HG03280 (cell line): ENCODE results near the gene DHX34.
"Not testable (repeated sequence)": the region's sequence is repeated elsewhere in the genome, so short reads cannot be mapped to it uniquely, and the experiment has no call there.

Experiments
- ATAC-seq: cut with Tn5 transposase; IDR thresholded peaks from one replicate; pipeline ENCODE4 v1.9.1; 2021; ENCODE audit warnings: mild to moderate bottlenecking, moderate library complexity; ENCODE audit not compliant: unreplicated experiment

DHX34 gene

DNA sequence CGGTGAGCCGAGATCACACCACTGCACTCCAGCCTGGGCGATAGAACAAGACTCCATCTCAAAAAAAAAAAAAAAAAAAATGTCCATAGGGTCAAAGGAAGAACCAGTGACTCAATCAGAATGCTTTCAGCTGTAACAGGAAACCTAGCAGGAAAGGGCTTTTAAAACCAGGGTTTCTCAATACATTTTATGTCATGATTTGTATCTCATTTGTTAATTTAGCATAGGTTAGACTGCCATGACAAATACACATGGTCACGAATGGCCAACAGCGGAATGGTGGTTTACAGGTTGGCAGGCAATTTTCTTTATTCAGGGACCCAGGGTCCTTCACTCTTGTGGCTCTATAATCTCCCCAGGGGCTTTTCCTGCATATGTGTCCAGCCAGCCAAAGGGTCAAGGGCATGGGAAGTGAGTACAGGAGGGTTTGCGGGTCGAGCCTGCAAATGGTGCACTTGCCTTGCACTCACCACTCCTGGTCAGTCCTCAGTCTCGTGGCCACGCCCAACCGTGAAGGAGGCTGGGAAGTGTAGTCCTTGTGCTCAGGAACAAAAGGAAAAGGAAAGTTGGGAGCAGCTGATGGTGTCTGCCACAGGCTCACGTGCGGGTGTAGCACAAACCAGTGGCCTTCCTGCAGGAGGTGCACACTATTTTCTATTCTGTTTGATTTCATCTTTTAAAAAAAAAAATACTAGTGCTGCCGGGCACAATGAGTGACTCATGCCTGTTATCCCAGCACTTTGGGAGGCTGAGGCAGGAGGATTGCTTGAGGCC, 14.8 kb downstream of the DHX34 start:
- ATAC-seq, result no peak

DNA sequence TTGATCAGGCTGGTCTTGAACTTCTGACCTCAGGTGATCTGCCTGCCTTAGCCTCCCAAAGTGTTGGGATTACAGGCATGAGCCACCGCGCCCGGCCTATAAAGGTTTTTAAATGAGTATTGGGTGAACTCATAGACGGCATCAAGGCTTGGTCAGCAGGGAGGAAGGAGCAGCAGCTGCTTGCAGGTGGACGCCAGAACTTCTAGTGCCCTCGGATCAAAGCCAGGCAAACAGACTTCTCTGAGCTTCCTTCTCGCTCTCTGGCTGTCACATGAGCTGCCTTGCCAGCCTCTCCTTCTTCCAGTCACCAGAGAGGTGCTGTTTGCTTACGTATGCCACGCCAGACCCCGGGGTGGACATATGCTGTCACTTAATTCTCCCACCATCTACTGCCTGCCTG, 16.3 kb downstream of the DHX34 start:
- ATAC-seq, result not testable (repeated sequence)

DNA sequence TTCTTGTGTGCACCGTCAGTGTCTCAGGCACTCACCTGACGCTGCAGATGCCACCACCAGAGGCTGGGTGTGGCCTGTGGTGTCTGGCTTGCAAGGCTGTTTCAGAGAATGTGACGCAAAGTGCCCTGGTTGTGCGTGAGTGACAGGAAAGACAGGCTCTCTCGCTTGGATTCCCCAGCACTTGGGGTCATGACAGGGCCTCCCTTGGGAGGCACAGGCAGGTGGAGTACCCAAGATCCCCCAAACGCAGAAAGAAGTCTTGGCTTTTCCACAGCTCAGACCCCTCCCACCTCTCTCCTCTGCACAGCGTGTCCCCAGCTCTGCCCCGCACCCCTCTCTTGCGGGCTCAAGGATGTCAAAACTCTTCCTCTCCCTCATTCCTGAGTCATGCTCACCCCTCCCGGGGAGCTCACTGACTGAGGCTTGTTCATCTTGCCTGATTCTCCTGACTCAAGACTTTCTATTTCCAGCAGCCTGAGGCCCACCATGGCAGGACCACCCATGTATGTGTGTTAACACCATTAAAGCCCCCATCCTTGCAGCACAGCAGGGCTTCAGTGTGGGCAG, 21.0 kb downstream of the DHX34 start:
- no peak for ATAC-seq

DNA sequence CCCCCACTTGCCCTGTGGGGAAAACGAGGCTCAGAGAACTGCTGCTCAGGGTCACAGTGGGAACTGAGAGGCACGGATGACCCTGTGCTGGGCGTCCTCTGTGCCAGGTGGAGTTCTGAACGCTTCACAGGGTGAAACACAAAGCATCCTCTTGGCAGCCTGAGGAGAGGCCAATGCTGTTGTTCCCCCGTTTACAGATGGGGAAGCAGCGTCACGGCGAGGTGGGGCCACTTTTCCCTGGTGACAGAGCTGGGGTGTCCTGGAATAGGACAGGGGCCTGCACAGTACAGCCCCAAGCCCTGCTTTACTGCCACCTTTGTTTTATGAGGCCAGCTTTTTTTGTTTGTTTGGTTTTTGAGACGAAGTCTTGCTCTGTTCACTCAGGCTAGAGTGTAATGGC, 22.1 kb downstream of the DHX34 start:
- no peak for ATAC-seq

DNA sequence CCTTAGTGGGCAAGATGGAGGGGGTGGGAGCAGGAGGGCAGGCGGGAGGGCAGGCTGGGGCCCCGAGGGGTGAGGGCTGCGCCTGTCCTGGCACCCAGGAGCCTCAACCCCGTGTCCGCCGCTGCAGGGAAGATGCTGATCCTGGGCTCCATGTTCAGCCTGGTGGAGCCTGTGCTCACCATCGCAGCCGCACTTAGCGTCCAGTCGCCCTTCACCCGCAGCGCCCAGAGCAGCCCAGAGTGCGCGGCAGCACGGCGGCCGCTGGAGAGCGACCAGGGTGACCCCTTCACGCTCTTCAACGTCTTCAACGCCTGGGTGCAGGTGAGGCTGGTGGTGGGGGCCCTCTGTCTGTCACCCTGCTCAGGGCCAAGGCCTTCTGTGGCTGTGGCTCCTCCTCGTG, 23.5 kb downstream of the DHX34 start:
- no peak for ATAC-seq

DNA sequence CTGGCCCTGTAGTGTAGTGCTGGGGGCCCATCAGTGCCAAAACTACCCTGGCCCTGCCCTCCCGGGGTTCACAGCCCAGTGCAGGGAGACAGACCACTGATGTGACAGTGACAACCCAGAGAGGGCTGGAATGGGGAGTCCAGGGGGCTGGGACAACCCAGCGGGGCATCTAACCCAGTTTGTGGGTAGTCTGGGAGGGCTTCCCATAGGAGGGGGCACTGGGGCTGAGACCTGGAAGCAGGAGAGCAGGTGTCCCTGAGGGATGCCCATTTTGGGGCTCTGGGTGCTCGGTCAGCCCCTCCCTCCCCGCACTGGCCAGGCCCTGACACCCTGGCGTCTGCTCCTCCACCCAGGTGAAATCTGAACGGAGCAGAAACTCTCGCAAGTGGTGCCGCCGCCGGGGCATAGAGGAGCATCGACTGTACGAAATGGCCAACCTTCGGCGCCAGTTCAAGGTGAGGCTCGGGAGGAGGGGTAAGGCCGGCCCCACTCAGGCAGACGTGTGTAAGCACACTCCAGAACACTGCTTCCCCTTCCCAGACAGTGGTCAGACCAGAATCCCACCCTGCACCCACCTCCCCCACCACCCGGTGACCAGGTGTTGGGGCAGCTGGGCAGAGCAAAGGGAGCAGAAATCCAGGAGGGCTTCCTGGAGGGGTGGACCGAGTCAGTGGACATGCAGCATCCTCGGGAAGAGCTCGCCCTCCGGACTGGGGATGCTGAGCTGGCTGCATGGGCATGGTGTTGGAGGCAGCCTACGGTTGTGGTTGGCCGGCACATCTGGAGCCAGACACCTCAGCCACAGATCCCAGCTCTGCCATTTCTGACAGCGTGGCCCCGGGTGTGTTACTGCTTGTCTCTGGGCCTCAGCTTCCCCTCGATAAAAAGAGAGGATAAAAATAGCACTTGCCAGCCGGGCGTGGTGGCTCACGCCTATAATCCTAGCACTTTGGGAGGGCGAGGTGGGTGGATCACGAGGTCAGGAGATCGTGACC, 24.4 kb downstream of the DHX34 start:
- no peak for ATAC-seq

DNA sequence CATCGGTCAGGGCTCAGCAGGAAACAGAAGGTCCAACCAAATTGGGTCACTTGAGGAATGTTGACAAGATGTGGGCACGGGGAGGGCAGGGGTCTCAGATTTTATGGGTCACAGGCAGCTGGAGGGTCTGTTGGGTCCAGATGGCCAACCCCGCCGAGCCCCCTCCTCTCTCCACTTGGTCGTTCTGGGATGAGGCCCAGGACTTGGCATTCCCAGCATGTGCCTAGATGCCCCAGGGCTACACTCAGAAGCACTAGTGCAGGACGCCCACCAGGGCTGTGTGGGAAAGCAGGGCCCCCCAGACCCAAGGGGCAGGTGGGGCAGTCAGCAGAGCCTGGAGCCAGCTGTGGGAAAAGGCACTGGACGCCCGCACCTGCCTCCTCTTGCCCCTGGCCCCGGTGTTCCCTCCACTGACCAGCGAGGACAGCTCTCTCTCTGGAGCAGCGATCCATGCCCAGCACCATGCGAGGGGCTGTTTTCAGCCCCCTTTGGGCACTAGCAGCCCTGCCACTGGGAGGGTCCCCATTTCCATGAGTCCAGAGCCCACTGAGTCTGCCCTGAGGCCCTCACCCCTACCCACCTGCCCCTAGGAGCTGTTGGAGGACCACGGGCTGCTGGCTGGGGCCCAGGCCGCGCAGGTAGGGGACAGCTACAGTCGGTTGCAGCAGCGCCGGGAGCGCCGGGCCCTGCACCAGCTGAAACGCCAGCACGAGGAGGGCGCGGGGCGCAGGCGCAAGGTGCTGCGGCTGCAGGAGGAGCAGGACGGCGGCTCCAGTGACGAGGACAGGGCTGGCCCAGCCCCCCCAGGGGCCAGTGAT, 26.0 kb downstream of the DHX34 start:
- ATAC-seq, result no peak

DNA sequence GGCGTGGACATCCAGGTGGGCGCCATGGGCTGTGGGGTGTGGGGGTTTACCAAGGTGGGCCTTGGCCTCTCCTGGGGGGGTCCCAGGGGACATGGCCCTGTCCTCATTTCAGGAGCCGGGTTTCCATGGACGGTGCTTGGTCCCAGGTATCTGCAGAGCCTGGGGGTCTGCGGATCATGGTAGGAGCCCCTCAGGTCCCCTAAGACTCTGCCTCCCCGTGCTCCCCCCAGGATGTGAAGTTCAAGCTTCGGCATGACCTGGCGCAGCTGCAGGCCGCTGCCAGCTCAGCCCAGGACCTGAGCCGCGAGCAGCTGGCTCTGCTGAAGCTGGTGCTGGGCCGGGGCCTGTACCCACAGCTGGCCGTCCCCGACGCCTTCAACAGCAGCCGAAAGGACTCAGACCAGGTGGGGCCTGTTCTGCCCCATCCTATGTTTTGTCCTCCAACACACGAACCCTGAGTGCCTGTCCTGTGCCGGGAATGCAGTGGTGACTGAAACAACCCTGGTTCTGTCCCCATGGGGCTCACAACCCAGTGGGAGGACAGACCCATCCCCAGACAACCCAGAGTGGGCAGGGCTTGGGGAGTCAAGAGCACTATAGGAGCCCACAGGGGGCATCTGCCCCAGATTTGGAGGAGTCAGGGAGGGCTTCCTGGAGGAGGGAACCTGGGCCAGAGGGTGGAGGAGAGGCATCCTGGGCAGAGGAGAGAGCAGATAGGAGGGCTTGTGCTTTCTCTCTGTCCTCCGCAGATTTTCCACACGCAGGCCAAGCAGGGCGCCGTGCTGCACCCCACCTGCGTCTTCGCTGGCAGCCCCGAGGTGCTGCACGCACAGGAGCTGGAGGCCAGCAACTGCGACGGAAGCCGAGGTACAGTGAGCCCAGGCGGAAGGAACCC, 26.8 kb downstream of the DHX34 start:
- ATAC-seq, result no peak

DNA sequence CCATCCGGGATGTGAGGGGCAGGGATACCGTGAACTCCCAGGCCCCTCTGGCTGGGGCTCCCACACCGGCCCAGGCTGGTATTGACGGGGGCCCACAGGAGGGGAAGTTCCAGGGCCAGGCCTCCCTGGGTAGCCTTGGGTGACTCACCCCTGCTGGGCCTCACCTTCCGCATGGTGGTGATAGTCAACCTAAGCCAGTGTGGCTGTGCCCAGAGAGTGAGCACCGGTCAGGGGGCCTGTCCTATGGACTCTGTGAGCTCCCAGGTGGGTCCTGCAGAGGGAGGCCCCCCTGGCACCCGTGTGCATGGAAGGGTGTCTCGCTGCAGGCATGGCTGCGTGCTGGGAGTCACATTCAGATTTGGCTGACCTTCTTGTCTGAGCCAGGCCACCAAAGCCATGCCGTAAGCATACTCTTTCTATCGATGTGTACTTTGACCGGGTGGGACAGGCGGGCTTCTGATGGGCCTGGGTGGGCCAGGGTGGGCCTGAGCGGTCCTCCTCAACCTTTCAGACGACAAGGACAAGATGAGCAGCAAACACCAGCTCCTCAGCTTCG, 27.6 kb downstream of the DHX34 start:
- no peak for ATAC-seq

DNA sequence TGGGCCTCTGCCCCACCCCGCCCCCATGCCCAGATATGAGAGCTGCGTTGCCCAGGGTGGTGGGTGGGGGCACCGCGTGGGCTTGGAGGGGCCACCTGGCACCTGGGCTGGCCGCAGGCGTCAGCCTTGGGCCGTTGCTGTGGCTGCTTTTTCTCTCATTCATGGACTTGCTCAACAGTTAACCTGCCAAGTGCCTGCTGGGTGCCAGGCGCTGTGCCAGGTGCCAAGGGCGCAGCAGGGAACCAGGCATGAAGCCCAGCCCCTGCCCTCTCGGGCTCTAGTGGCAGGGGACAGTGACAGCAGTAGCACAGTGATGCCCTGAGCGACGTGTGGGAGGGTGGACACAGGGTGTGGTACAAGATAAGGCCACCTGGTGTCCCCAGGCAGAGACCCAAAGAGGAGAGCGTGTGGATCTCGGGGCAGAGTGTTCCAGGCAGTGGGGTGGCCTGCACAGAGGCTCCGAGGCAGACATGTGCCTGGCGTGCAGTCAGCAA, 28.1 kb downstream of the DHX34 start:
- no peak for ATAC-seq

DNA sequence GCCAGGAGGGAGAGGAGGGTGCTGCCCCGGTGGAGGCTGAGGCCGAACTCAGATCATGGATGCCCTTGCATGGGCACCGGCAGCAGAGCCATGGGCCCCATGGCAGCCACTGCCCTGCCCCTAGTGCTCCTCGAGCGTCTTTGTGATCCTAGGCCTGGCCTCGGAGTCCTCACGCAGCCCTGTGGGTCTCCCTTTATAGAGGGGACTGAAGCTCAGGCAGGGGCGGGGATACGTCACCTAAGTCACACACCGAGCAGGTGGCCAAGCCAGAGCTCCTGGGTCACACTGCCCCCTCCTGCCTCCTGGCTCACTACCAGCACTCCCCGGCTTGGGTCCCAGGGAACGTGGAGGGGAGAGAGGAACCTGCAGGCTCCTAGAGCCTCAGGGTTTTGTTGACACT, 28.7 kb downstream of the DHX34 start:
- ATAC-seq, result no peak

DNA sequence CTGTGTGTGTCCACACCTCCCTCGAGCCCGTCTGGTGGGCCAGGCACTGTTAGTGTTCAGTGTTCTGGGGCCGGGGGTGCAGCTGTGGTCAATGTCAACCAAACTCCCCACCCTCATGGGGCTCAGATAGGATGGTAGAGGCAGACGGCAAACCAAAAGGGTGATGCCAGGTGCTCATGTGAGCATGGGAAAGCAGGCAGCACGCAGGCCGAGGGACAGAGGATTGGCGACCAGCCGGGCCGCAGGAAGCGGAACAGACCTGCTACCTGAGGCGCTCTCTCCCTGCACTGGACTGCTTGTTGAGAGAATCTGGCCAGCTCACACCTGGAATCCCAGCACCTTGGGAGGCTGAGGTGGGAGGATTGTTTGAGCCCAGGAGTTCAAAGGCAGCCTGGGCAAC, 29.1 kb downstream of the DHX34 start:
- ATAC-seq, result no peak

DNA sequence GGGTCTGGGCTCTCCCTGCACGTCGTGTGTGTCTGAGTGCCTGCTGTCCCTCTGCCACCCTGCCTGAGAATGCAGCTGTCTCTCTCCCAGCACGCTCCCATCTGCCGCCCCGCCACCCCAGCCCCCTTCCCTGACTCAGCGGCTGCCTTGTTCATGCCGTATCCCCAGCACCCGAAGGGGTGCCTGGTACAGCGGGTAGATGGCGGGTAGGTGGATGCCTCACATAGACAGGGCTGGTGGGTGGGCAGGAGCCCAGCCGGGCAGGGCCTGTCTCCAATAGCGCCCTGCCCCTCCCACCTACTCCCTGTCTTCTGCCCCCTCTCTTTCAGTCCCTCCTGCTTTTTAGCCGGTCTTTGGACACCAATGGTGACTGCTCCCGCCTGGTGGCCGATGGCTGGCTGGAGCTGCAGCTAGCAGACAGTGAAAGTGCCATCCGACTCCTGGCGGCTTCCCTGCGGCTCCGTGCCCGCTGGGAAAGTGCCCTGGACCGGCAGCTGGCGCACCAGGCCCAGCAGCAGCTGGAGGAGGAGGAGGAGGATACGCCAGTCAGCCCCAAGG, 30.3 kb downstream of the DHX34 start:
- ATAC-seq, result no peak

DNA sequence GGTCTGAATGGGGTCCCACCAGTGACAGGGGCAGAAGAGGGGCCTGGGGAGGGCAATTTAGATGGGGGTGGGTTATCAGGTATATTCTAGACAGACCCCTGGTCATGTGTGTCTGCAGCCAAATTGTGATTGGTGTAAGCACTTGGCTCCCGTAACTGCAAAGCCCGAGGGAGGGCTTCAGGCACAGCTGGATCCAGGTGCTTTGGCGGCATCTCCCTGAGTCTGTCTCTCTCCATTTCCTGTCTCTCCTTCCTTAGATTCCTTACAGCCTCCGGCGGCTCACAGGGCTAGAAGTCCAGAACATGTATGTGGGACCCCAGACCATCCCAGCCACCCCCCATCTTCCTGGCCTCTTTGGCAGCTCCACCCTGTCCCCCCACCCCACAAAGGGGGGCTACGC, 31.4 kb downstream of the DHX34 start:
- no peak for ATAC-seq

DNA sequence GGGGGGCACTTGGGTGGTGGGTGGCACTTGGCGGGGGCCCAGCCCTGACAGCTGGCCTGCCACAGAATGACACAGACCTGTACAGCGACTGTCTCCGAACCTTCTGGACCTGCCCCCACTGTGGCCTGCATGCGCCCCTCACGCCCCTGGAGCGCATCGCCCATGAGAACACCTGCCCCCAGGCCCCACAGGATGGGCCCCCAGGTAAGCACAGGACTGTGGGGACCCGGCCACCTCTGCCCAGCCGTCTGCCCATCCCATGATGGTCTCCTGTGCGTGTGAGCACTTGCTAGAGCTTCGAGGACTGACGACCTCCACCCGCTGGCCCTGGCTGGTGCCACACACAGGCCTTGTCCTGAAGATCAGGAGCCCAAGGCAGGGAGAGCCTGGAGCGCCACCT, 32.0 kb downstream of the DHX34 start:
- ATAC-seq, result no peak

DNA sequence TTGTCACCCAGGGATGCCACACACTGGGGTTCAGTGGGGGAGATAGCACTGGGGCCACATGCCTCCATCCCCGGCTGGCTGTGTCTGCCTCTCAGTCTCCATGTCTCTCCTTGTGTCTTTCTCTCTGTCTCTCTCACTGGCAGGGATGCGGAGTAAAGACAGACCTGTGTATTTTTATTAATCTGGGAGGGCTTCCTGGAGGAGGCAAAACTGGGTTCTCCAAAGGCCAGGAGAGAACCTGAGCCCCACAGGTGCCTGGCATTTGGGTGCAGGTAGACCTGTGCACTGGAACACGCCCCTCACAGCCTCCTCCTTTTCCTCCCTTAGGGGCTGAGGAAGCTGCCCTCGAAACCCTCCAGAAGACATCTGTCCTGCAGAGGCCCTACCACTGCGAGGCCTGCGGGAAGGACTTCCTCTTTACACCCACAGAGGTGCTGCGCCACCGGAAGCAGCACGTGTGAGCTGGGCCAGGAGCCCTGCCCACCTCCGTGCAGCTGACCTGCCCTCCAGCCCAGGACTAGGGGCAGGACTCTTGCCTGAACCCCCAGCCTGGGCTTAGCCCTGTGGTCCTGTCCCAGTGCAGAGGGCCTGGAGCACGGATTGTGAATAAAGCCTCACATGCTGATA, 32.7 kb downstream of the DHX34 start:
- no peak for ATAC-seq

DNA sequence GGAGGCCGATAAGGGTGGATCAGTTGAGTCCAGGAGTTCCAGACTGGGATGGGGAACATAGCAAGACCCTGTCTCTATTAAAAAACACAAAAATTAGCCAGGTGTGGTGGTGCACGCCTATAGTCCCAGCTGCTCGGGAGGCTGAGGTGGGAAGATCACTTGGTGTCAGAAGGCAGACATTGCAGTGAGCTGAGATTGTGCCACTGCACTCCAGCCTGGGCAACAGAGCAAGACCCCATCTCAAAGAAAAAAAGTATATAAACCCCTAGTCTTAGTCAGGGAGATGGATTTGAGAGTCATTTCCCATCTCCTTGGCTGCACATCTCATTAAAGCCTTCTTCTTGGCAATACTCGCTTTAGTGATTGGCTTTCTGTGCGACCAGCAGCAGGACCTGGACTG, 34.8 kb downstream of the DHX34 start:
- not testable (repeated sequence) for ATAC-seq

DNA sequence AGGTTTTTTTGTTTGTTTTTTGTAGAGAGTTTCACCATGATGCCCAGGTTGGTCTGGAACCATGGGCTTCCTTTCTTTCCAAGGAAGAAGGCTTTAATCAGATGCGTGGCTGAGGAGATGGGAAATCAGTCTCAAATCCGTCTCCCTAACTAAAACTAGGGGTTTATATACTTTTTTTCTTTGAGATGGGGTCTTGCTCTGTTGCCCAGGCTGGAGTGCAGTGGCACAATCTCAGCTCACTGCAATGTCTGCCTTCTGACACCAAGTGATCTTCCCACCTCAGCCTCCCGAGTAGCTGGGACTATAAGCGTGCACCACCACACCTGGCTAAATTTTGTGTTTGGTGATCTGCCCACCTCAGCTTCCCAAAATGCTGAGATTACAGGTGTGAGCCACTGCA, 35.4 kb downstream of the DHX34 start:
- not testable (repeated sequence) for ATAC-seq

DNA sequence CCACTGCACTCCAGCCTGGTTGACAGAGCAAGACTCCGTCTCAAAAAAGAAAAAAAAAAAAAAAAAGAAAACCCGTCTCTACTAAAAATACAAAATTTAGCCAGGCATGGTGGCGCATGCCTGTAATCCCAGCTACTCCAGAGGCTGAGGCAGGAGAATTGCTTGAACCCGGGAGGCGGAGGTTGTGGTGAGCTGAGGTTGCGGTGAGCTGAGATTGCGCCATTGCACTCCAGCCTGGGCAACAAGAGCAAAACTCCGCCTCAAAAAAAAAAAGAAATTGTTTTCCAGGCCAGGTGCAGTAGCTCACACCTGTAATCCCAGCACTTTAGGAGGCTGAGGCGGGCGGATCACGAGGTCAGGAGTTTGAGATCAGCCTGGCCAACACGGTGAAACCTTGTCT, 37.5 kb downstream of the DHX34 start:
- ATAC-seq, result not testable (repeated sequence)
